SKM-1 (cell line): ENCODE data around the gene ATP1A3.
"Not testable (repeated sequence)": the region's sequence is repeated elsewhere in the genome, so short reads cannot be mapped to it uniquely, and the experiment has no call there.

Experiments used
- DNase-seq: peaks from one replicate; lab custom pipeline; 2025; ENCODE audit not compliant: unreplicated experiment; lab: John Stamatoyannopoulos, UW

Gene ATP1A3

DNA sequence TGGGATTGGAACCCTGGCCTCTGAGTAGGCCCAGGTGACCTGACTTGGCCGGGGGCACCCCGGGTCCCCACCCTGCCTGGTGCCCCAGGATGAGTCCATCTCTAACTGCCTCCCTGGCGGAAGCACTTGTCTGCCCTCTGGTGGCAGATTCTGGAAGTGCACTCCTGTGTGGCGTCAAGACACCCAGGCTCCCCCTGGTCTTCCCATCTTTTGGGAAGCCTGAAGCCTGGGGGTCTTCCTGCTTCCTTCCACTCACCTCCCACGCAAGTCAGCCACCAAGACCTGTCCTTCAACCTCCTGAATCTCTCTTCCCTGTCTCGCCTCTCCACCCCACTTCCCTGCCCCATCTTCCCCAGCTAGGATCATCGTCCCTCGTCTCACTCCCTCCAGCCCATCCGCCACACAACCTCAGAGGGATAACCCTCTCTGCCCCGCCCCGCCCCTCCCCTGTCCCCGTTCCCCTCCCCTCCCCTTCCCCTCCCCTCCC lies 42.3 kb downstream of the ATP1A3 start:
- no peak for DNase-seq

GRCh38 chr19:41947091-41947490 lies 46.9 kb downstream of the ATP1A3 start:
- DNase-seq = no peak

DNA sequence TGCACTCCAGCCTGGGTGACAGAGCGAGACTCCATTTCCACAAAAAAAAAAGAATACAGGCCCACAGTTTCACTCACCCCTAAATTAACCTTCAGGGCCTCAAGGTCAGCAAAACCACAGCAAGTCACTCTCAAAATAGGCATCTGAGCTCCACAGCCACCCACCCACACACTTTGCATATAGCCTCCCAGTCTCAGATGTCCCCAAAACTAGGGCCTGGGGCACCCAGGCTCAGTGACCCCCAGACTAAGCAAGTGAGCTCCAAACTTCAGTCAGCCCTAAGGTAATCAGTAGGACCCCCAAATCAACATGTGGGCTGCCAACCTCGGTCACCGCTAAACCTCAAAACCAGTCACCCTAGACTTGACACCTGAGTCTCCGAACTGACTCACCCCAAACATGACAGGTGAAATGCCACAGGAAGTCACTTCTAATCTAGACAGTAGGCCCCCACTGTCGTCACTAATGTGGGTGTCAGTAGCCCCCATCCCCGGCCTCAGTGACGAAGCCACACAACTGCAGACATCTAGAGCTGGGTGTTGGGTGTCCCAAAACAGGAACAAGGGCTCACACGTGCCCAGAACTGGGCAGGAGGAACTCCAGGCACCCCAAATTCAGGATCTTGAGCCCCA lies 48.8 kb downstream of the ATP1A3 start:
- no peak for DNase-seq

GRCh38 chr19:41944336-41944735 lies 49.7 kb downstream of the ATP1A3 start:
- DNase-seq = no peak

GRCh38 chr19:41941410-41942202 lies 52.4 kb downstream of the ATP1A3 start:
- no peak for DNase-seq

DNA sequence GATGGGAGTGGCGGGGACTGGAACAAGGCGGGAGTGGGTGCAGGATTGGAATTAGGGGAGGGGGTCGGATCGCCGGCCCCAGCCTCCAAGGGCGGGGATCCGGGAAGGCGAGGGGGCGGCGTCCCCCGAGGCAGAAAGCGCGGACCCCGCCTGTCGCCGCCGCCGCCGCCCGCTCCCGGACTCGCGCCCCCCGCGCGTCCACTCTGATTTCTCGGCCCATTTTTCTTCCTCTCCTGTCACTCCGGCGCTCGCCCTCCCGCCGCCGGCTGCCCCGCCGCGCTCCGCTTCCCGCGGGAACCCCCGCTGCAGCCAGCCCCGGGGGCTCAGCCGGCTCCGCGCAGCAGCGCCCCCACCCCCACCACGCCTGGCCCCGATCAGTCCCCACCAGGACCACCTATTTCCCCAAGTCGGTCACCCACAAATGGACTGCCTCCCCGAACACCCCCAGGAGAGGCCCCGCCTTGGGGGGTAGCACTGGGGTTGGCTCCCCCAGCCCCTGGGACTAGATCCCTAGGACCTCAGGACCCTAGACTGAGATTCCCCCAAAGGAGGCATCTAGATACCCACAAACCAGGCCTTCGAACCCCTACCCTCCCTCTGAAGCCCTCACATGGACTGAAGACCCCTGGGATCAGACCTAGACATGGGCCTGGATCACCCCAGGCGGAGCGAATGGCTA lies 53.2 kb downstream of the ATP1A3 start:
- no peak for DNase-seq

- DNase-seq = no peak
Observed at GRCh38 chr19:41939861-41940730, 53.9 kb downstream of the ATP1A3 start.

DNA sequence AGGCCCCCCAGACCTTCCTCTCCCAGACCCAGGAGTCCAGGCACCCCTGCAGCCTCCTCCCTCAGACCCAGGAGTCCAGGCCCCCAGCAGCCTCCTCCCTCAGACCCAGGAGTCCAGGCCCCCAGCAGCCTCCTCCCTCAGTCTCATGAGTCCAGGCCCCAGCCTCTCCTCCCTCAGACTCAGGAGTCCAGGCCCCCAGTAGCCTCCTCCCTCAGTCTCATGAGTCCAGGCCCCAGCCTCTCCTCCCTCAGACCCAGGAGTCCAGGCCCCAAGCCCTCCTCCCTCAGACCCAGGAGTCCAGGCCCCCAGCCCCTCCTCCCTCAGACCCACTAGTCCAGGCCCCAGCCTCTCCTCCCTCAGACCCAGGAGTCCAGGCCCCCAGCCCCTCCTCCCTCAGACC lies 54.8 kb downstream of the ATP1A3 start:
- DNase-seq = not testable (repeated sequence)

- no peak for DNase-seq
Observed at GRCh38 chr19:41937525-41938468, 56.2 kb downstream of the ATP1A3 start.

DNA sequence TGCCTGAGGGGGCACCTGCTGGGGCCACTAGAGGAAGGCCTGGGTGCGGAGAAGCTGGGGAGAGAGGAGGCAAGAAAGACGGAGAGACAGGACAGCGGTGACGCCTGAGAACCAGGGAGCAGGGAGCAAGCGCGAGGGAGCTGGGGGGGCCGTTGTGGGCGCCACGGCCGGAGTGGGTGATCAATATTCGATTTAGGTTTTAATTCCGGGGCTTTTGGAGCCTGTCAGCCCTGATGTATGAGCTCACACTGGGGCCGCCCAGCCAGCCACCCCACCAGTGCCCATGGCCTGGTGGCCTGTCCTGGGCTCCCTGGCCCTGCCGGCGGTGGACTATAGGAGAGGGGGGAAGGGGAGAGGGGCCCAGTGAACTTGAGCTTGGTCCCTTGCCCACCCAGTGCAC lies 57.1 kb downstream of the ATP1A3 start:
- DNase-seq = no peak

DNA sequence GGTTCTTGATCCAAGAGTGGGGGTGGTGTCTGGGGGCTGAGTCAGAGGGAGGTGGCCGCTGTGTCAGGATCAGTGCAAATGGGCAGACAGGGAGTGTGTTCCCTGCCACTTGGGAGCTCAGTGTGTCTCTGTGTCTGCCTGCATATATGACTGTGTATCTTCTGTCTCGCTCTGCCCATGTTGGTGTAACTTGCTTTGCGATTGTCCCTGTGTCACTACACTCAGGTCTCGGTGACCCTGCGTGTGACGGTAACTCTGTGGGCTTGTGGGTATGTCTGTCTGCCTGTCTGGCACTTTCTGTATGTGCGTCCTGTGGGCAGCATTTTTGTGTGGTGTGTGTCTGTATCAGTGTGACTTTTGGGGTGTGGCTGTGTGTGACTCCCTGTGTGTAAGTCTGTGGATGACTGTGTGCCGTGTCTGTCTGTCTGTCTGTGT lies 57.6 kb downstream of the ATP1A3 start:
- no peak for DNase-seq

DNA sequence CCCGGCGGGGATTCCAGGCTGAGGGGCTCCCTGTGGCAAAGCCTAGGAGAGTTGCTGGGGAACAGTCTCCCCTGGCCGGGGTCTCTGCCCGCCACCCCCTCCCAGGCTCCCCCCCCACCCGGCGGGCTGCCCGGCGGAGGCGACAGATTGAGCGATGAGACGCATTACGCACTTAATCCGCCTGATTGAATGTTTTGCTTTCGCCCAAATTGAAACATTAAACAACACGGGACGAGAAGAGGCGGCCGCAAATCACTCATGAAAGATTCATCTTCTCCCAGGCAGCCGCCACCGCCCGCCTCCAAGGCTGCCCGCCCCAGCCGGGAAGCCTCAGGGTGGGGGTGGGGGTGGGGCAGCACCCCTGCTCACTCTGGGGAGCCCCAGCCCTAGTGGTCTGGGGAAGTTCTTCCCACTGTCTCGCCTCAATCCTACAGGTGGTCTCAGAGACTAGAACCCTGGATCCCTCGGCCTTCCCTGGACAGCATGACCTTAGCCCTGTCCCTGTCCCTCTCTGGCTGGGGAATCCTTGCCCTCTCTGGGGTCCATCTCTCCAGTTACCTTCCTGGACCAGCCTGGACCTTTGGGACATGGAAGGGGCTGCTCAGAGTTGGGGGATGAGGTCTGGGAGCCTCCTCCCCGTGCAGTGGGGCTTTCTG lies 58.1 kb downstream of the ATP1A3 start:
- DNase-seq = no peak

DNA sequence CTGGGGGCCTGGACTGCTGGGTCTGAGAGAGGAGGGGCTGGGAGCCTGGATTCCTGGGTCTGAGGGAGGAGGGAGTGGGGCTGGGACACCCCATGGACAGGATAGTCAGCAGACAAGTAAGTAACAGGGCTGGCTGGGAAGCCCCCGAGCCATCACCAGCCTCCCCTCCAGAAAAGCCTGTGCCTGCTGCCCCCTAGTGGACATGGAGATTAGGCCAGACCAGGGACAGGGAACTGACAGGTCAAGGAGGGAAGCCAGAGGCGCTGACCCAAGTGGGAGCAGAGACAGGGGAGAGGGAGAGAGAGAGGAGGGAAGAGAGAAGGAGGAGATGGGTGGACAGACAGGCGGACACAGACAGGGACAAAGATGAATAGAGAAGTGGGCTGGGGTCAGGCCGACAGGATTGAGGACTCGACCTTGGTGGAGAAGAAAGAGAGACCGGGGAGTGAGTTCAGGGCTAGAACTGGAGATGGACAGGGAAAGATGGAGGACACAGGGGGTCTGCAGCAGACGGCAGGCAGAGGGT lies 59.1 kb downstream of the ATP1A3 start:
- no peak for DNase-seq

DNA sequence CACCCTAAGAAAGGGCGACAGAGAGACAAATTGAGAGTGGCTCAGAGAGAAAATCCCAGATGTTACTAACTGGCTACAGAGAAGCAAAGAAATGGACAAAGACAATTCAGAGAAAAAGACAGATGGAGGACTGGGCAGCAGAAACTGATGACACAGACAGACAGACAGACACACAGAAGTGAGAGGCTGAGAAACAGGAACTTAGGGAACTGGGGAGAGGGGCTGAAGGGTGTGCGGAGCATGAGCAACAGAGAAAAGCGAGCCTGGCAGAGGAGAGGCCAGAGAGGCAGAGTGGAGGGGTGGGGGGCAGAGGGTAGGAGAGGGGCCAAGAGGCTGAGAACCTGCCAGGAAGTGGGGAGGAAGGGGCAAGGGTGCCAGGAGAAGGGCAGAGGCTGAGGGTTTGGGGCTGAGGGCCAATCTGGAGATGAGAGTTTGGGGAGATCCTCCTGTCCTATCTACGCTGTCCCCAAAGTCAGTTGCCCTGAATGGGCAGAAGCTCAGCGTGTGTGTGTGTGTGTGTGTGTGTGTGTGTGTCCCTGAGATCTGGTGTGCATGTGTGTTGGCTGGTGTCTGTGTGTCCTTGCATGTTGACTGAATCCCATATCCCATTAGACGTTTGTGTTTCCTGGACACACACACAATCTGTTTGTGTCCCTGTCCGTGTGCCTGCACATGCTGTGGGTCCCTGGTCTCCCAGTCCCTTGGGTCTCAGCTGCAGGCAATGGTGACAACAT lies 60.2 kb downstream of the ATP1A3 start:
- DNase-seq = no peak

- no peak for DNase-seq
Observed at GRCh38 chr19:41932720-41933332, 61.2 kb downstream of the ATP1A3 start.

DNA sequence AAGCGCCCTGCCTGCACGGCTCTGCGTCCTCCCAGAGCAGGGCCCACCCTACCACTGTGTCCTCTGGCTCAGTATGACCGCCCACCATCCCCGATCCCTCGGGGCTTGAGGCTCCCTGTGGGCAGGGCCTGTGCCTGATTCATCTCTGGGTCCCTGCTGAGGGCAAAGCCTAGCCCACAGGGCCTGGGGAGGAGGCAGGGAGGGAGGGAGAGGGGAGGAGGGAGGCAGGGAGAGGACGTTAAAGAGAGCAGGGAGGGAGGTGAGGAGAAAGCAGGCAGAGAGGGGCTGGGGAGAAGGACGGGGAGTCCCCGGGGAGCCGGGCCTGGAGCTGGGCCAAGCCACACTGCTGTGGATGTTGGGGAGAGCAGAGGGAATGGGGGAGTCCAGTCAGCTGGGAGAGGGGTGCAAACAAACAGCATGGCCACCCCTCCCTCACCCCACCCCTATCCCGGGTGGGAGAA lies 61.7 kb downstream of the ATP1A3 start:
- DNase-seq = no peak

GRCh38 chr19:41930926-41931592 lies 63.0 kb downstream of the ATP1A3 start:
- DNase-seq = no peak
